SU-DHL-6 (cell line): ENCODE data around the gene ABCB11.
"Not testable (repeated sequence)": the region's sequence is repeated elsewhere in the genome, so short reads cannot be mapped to it uniquely, and the experiment has no call there.

Experiments used
- H2AFZ ChIP-seq: fragments of 200-600 bp; sonication (generic); 2 replicates; pipeline ENCODE4 v1.6.1; 2014; ENCODE audit warnings: low read depth, mild to moderate bottlenecking, moderate library complexity, mixed read lengths, antibody characterized with exemption, low read length; ENCODE audit not compliant: severe bottlenecking
- H3F3A ChIP-seq: fragments of 200-600 bp; shearing (Covaris generic); 2 replicates; pipeline ENCODE4 v1.6.0; 2016; ENCODE audit warnings: antibody characterized with exemption, mild to moderate bottlenecking; ENCODE audit not compliant: insufficient read depth
- H3K27ac ChIP-seq: fragments of 200-600 bp; sonication (generic); 2 replicates; pipeline ENCODE4 v1.5.1; 2016; ENCODE audit warnings: low read depth, mild to moderate bottlenecking, low read length, moderate library complexity, mixed read lengths
- H3K27me3 ChIP-seq: fragments of 200-600 bp; sonication (generic), shearing (Covaris generic); 2 replicates; pipeline ENCODE4 v1.6.0; 2014; ENCODE audit warnings: mild to moderate bottlenecking, low read length
- H3K36me3 ChIP-seq: fragments of 200-600 bp; sonication (generic); 2 replicates; pipeline ENCODE4 v1.6.1; 2014; ENCODE audit warnings: mild to moderate bottlenecking, low read length, mixed read lengths
- H3K4me2 ChIP-seq: fragments of 300-600, 200-600 bp; shearing (Covaris generic), sonication (generic); 2 replicates; pipeline ENCODE4 v1.6.0; 2014; ENCODE audit warnings: low read length, low read depth, mild to moderate bottlenecking; ENCODE audit not compliant: poor library complexity, severe bottlenecking
- H3K4me3 ChIP-seq: fragments of 200-600 bp; sonication (generic); 2 replicates; pipeline ENCODE4 v1.5.1; 2014; ENCODE audit warnings: antibody characterized with exemption, low read length, mild to moderate bottlenecking, mixed read lengths; ENCODE audit not compliant: insufficient read depth, poor library complexity, severe bottlenecking
- H3K79me2 ChIP-seq: fragments of 200-600 bp; sonication (generic); 2 replicates; pipeline ENCODE4 v1.6.1; 2014; ENCODE audit warnings: mild to moderate bottlenecking, low read length, moderate library complexity; ENCODE audit not compliant: insufficient read depth
- H3K9ac ChIP-seq: fragments of 200-600 bp; sonication (generic); 2 replicates; pipeline ENCODE4 v1.7.0; 2014; ENCODE audit warnings: mild to moderate bottlenecking, low read length
- H3K9me2 ChIP-seq: fragments of 200-600 bp; sonication (generic); replicated peaks from 2 replicates; pipeline ENCODE4 v1.6.1; 2014; ENCODE audit warnings: low read length; ENCODE audit not compliant: insufficient read depth
- H3K9me3 ChIP-seq: fragments of 200-600 bp; sonication (generic); 2 replicates; pipeline ENCODE4 v1.6.1; 2014; ENCODE audit warnings: low read length, mixed read lengths; ENCODE audit not compliant: insufficient read depth
- H4K20me1 ChIP-seq: fragments of 200-600 bp; sonication (generic); 2 replicates; pipeline ENCODE4 v1.6.1; 2014; ENCODE audit warnings: low read depth, mild to moderate bottlenecking, antibody characterized with exemption, low read length, moderate library complexity, mixed read lengths
- EZH2phosphoT487 ChIP-seq: fragments of 200-600 bp; sonication (generic), shearing (Covaris generic); conservative IDR thresholded peaks from 2 replicates; pipeline ENCODE4 v1.6.1; 2018; ENCODE audit warnings: mild to moderate bottlenecking, antibody characterized with exemption, low read length, moderate library complexity, mixed read lengths
- TF ChIP-seq, protein P1 (sequence below): fragments of 200-600 bp; sonication (generic); IDR thresholded peaks from one replicate; pipeline ENCODE4 v1.5.1; 2017; ENCODE audit warnings: antibody characterized with exemption, mild to moderate bottlenecking, low read length, moderate library complexity; ENCODE audit not compliant: insufficient read depth, poor library complexity, severe bottlenecking

The ABCB11 gene

GRCh38 chr2:169065864-169066517, 34.9 kb upstream of the ABCB11 start:
- no peak overlapping the region for H3K27ac ChIP-seq
- no peak overlapping the region for H3K9ac ChIP-seq
- no peaks in the 10 kb centered on the region for H3K36me3 ChIP-seq
- no peaks in the 10 kb centered on the region for H3K9me2 ChIP-seq
- no peaks in the 10 kb centered on the region for H4K20me1 ChIP-seq
- H3K27me3 ChIP-seq = no peaks in the 10 kb centered on the region
- no peaks in the 10 kb centered on the region for H3K9me3 ChIP-seq
- no peaks in the 10 kb centered on the region for H3F3A ChIP-seq
- no peak overlapping the region for H3K4me3 ChIP-seq
- H3K79me2 ChIP-seq = no peaks in the 10 kb centered on the region
- no peak overlapping the region for H3K4me2 ChIP-seq
- TF ChIP-seq, protein P1, sequence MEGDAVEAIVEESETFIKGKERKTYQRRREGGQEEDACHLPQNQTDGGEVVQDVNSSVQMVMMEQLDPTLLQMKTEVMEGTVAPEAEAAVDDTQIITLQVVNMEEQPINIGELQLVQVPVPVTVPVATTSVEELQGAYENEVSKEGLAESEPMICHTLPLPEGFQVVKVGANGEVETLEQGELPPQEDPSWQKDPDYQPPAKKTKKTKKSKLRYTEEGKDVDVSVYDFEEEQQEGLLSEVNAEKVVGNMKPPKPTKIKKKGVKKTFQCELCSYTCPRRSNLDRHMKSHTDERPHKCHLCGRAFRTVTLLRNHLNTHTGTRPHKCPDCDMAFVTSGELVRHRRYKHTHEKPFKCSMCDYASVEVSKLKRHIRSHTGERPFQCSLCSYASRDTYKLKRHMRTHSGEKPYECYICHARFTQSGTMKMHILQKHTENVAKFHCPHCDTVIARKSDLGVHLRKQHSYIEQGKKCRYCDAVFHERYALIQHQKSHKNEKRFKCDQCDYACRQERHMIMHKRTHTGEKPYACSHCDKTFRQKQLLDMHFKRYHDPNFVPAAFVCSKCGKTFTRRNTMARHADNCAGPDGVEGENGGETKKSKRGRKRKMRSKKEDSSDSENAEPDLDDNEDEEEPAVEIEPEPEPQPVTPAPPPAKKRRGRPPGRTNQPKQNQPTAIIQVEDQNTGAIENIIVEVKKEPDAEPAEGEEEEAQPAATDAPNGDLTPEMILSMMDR = no peak
- TF ChIP-seq EZH2phosphoT487 = no peak
- no peak overlapping the region for H2AFZ ChIP-seq

- H3K79me2 ChIP-seq = no peaks in the 10 kb centered on the region
- H3K9me3 ChIP-seq = no peaks in the 10 kb centered on the region
- no peaks in the 10 kb centered on the region for H3K27me3 ChIP-seq
- TF ChIP-seq, protein P1 = no peak
- no peak for TF ChIP-seq EZH2phosphoT487
- H3F3A ChIP-seq = no peaks in the 10 kb centered on the region
- H3K4me3 ChIP-seq = no peak overlapping the region
- no peak overlapping the region for H3K9ac ChIP-seq
- no peaks in the 10 kb centered on the region for H3K9me2 ChIP-seq
- H3K36me3 ChIP-seq = no peaks in the 10 kb centered on the region
- H3K27ac ChIP-seq = no peak overlapping the region
- H3K4me2 ChIP-seq = no peak overlapping the region
- H4K20me1 ChIP-seq = no peaks in the 10 kb centered on the region
- H2AFZ ChIP-seq = no peak overlapping the region
Observed at GRCh38 chr2:169065422-169065821, 34.3 kb upstream of the ABCB11 start.

GRCh38 chr2:169064199-169064598, 33.1 kb upstream of the ABCB11 start:
- H4K20me1 ChIP-seq, H3K79me2 ChIP-seq, H3K27me3 ChIP-seq, H3K4me2 ChIP-seq, H3F3A ChIP-seq, H3K4me3 ChIP-seq, H3K9me3 ChIP-seq, H3K9ac ChIP-seq, H3K27ac ChIP-seq, H3K9me2 ChIP-seq, H3K36me3 ChIP-seq, H2AFZ ChIP-seq: not testable (repeated sequence)

GRCh38 chr2:169054575-169054974, 23.5 kb upstream of the ABCB11 start:
- not testable (repeated sequence) for H3K79me2 ChIP-seq, H3K27me3 ChIP-seq, H3K4me3 ChIP-seq, H3K27ac ChIP-seq, H4K20me1 ChIP-seq, H3K9ac ChIP-seq, H2AFZ ChIP-seq, H3F3A ChIP-seq, H3K9me3 ChIP-seq, H3K9me2 ChIP-seq, H3K4me2 ChIP-seq, H3K36me3 ChIP-seq
